Suppressor macrophage treated with lipopolysaccharide for 4 hours (primary cell): Measurements from ENCODE around the gene SOX15.
"Not testable (repeated sequence)": the region's sequence is repeated elsewhere in the genome, so short reads cannot be mapped to it uniquely, and the experiment has no call there.

Experiments used
- DNase-seq: peaks from one replicate; pipeline ENCODE4 v3.0.0-alpha.2; 2020

Gene SOX15

GRCh38 chr17:7606280-7606679 is 16.4 kb upstream of the SOX15 start:
- no peak for DNase-seq

DNA sequence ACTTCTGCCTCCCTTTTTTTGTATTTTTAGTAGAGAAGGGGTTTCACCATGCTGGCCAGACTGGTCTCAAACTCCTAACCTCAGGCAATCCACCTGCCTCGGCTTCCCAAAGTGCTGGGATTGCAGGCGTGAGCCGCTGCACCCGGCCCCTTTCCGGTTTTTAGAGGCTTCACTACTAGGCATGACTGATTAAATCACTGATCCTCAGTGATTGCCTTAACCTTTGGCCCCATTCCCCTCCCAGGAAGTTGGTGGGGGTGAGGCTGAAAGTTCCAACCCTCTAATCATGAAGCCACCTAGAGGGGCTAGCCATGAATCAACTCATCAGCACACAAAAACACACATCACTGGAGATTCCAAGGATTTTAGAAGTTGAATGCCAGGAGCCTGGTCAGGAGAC is 7.7 kb upstream of the SOX15 start:
- not testable (repeated sequence) for DNase-seq

GRCh38 chr17:7593296-7593695 is 3.4 kb upstream of the SOX15 start:
- DNase-seq = no peak

GRCh38 chr17:7592422-7593021 is 2.6 kb upstream of the SOX15 start:
- no peak for DNase-seq

DNA sequence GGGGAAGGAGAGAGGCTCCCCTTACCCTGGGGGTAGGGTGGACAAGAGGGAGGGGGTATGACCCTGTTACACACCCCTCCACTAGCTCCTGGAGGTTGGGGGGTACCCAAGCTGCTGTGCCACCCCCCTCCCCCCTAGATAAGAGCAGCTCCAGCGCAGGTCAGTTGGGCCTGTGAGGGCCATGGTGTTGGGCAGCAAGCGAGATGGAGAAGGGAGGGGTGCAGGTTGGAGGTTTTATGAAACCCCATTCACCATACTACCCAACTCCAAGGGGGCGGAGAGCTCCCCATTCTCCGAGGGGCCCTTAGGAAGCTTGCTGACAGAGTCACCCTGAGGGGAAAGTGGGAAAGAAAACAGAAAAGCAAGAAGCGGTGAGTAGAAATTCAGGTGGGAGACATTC is 1.7 kb upstream of the SOX15 start:
- DNase-seq = no peak

- DNase-seq = no peak
These were observed 849 bp upstream of the SOX15 start for GRCh38 chr17:7590743-7591142.

DNA sequence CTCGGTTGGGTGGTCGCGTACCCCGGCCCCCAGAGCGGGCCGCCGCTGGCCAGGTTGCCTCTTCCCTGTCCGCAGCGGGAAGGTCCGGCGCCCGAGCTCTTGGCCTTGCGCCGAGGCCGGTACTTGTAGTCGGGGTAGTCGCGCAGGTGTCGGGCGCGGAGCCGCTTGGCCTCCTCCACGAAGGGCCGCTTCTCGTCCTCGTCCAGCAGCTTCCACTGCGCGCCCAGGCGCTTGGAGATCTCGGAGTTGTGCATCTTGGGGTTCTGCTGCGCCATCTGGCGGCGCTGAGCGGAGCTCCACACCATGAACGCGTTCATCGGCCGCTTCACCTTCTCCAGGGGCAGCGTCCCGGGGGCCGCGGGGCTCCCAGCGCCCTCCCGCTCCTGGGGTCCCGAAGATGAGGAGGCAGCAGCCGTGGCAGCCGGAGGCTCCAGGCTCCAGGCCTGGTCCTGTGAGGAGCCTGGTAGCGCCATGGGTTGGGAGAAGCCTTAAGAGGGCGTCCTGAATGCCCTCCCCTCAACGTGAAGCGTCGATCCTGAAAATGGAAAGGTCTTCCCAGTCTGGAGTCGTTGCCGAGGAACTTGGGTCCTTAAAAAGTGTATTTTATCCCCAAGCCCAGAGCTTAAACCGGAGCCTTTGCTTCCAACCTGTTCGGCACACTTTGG is 558 bp downstream of the SOX15 start:
- DNase-seq = peak; percentile 89

- no peak for DNase-seq
These were observed 1.2 kb downstream of the SOX15 start for GRCh38 chr17:7588553-7589203.

DNA sequence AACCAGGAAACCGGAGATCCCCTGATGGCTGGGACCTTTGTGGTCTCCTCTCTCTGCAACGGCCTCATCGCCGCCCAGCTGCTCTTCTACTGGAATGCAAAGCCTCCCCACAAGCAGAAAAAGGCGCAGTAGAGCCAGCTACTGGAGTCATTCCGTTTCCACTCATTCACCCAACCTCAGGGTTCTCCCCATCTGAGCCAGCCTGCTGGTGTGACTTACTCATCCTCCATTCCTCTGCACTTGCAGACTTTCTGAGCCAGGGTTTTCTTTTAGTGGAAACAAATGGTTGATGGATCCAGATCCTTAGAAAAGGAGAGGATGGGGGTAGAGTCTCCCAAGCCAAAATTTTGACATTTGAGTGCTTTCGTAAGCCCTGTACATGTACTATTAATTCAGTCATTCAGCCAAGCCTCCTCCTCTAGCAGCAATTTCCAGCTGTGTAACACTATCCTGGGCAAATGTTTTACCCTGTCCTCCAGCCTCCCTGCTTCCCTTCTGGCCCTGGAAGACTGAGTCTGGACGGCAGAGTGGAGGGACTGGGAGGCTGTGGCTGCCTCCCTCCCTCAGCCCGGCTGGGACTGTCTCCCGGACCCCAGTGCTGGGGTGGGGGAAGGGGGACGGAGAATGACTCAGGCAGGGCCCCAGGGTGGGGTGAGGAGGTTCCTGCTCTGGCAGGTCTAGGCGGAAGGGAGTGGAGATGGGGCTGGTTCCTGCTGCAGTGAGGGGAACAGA is 2.3 kb downstream of the SOX15 start:
- DNase-seq = no peak

GRCh38 chr17:7586673-7587419 is 3.0 kb downstream of the SOX15 start:
- no peak for DNase-seq

GRCh38 chr17:7583253-7584109 is 6.4 kb downstream of the SOX15 start, which contains the start of gene MPDU1:
Gene MPDU1, plus strand, starts transcription at chr17:7583852. Its CDS starts 11 bp downstream, at chr17:7583863.
- DNase-seq = peak; percentile 99

GRCh38 chr17:7582396-7583252 is 7.3 kb downstream of the SOX15 start:
- no peak for DNase-seq

DNA sequence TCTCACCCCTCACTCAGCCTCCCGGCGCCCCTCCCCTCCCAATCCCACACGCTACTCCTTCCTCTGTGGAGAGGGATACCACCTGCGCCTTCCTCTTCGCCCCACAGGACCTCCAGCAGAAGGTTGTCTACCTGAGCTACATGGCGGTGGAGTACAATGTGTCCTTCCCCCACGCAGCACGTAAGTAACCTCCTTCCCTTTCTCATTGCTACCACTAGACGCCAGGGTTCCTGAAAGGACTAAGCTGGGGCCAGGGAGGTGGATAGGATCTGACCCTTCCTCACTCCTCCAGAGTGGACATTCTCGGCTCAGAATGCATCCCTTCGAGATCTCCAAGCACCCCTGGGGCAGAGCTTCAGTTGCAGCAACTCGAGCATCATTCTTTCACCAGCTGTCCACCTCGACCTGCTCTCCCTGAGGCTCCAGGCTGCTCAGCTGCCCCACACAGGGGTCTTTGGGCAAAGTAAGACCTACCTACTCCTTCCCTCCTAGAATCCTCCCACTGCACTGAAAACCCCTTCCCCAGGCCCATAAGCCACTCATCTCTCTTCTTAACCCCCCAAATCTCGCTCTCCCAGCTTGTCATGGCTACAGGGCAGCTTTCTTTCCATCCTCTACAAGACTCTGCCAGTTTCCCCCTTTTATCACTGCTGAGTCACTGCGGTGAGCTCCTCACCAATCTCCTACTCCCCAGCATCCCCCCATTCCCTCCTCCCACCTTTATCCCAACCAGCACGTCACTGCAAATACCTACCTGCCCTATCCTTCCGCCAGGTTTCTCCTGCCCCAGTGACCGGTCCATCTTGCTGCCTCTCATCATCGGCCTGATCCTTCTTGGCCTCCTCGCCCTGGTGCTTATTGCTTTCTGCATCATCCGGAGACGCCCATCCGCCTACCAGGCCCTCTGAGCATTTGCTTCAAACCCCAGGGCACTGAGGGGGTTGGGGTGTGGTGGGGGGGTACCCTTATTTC is 9.0 kb downstream of the SOX15 start:
- peak; percentile 52 for DNase-seq

- DNase-seq = peak; percentile 61
These were observed 9.9 kb downstream of the SOX15 start for GRCh38 chr17:7579834-7580603.

- DNase-seq = peak; percentile 98
These were observed 10.7 kb downstream of the SOX15 start, which contains the start of gene CD68 for GRCh38 chr17:7579001-7579833. Gene CD68, plus strand, starts transcription at chr17:7579638. Its CDS starts 40 bp downstream, at chr17:7579678.

DNA sequence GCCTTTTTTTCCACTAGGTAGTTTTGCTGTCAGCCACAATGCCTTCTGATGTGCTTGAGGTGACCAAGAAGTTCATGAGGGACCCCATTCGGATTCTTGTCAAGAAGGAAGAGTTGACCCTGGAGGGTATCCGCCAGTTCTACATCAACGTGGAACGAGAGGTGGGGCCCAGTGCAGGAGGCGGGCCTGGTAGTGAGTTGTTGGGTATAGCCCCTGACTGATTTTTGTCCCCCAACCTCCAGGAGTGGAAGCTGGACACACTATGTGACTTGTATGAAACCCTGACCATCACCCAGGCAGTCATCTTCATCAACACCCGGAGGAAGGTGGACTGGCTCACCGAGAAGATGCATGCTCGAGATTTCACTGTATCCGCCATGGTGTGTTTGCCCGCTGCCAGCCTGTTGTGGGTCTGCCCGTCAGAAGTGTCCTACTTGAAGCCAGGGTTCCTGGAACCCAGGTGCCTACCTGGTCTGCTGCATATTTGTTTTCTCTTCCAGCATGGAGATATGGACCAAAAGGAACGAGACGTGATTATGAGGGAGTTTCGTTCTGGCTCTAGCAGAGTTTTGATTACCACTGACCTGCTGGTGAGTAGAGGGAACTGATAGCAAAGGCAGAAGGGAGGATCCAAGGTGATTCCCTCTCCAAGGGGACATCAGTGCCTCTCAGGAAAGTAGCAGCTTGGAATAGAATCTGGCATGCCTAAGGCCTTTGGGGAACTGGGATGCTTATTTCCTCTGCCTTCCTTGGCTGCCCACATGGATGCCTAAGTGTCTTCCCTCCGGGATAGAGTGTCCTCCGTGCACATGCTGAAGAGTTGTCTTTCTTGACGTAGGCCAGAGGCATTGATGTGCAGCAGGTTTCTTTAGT is 12.3 kb downstream of the SOX15 start:
- DNase-seq = no peak
